ENCODE data around the gene BAIAP2. TPM values are rescaled to one million over a fixed set of nuclear protein-coding genes. Genes with fewer than 3 reads are reported as not detected.

Gene BAIAP2, protein sequence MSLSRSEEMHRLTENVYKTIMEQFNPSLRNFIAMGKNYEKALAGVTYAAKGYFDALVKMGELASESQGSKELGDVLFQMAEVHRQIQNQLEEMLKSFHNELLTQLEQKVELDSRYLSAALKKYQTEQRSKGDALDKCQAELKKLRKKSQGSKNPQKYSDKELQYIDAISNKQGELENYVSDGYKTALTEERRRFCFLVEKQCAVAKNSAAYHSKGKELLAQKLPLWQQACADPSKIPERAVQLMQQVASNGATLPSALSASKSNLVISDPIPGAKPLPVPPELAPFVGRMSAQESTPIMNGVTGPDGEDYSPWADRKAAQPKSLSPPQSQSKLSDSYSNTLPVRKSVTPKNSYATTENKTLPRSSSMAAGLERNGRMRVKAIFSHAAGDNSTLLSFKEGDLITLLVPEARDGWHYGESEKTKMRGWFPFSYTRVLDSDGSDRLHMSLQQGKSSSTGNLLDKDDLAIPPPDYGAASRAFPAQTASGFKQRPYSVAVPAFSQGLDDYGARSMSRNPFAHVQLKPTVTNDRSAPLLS
- total RNA-seq: 12.6 and 22.0 TPM in 2 replicates

GRCh38 chr17:81034779-81035520 lies at the start of gene BAIAP2:
Gene BAIAP2 (plus strand): TSS chr17:81035151. CDS start chr17:81035255, 104 bp downstream.

GRCh38 chr17:80991645-80992076 lies 43.3 kb upstream of the BAIAP2 start, which contains the start of gene CHMP6:
Gene CHMP6 (plus strand): TSS chr17:80991841. CDS start chr17:80991919, 78 bp downstream.

DNA sequence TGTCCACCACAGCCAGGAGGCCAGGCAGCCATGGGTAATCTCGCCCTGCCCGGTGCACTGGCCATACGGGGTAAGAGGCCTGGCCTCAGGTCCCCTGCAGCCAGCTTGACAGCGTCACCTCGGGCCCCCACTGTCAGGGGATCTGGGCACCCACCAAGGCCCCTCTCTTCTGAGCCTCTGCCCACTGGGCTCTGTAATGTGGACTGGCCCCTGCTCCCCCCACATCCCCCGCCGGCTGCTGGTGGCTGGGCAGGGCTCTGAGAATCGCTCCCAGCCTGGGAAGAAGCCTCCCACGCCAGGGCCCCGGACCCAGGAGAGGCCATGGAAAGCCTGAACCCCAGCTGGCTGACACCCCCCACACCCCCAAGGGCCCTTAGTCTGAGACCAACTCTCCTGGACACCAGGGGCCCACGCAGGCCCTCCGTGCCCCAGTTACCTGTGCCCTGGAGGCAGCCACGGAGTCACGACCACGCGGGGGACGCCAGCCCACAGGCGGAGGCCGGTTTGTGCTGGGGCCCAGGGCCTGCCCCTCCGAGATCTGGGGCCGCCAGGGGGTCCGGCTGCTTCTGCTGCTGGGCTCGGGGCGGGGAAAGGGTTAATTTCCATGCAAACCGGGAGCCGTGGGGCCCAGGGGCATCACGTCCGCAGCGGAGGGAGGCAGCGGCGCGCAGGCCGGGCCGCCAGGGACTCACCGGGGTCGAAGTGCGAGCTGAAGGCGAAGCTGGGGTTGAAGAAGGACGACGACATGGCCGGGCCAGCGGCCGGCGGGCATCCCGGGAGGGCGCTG lies 130.5 kb downstream of the BAIAP2 start, which contains the start of gene PVALEF:
PVALEF (plus strand) TSS at position 262 of the 787 bp plus-strand sequence. CDS start 15,720 bp downstream, outside the sequence.

GRCh38 chr17:81166033-81166492 lies 131.1 kb downstream of the BAIAP2 start, which contains the start of gene AATK:
Gene AATK (minus strand): TSS chr17:81166221. CDS start chr17:81165992, 229 bp downstream.

Other genes with a start within 250 kb of the BAIAP2 start
- gene CHMP6, start 43.3 kb upstream of the BAIAP2 start, total RNA-seq: 13.7 and 16.0 TPM in 2 replicates
- gene PVALEF, start 130.4 kb downstream of the BAIAP2 start, total RNA-seq: not detected in 2 replicates
- 0.15 TPM in 1 of 2 replicates, not detected in the other for gene AATK, start 131.1 kb downstream of the BAIAP2 start, total RNA-seq
- gene CEP131, start 187.8 kb downstream of the BAIAP2 start, total RNA-seq: 6.9 and 9.8 TPM in 2 replicates
- 10.4 and 17.7 TPM in 2 replicates for gene TEPSIN, start 203.9 kb downstream of the BAIAP2 start, total RNA-seq
- gene NDUFAF8, start 204.2 kb downstream of the BAIAP2 start, total RNA-seq: 25.6 and 54.6 TPM in 2 replicates